ENCODE data around the gene GRAP2.

The GRAP2 gene

DNA sequence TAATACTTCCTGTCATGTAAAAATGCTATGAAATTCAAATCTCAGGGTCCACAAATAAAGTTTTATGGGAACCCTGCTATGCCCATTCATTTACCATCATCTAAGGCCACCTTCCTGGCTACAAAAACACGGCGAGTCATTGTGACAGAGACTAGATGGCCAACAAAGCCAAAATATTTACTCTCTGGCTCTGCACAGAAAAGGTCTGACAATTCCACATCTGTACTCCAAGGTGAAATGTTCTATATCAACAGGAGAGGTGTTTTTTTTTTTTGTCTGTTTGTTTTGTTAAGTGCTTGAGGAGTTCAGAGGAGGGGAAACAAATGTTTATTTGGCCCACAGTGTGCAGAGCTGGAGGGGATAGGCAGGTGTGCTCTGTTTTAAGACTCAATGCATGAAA is 40.7 kb downstream of the GRAP2 start:
- TF ChIP-seq, protein P1, sequence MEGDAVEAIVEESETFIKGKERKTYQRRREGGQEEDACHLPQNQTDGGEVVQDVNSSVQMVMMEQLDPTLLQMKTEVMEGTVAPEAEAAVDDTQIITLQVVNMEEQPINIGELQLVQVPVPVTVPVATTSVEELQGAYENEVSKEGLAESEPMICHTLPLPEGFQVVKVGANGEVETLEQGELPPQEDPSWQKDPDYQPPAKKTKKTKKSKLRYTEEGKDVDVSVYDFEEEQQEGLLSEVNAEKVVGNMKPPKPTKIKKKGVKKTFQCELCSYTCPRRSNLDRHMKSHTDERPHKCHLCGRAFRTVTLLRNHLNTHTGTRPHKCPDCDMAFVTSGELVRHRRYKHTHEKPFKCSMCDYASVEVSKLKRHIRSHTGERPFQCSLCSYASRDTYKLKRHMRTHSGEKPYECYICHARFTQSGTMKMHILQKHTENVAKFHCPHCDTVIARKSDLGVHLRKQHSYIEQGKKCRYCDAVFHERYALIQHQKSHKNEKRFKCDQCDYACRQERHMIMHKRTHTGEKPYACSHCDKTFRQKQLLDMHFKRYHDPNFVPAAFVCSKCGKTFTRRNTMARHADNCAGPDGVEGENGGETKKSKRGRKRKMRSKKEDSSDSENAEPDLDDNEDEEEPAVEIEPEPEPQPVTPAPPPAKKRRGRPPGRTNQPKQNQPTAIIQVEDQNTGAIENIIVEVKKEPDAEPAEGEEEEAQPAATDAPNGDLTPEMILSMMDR (IDR thresholded peaks at IDR 0.05; ENCODE audit: borderline replicate concordance, control extremely low read depth, extremely low read depth, insufficient read depth, missing control alignments) = no peak
- no peak for DNase-seq (ENCODE audit: low spot score)
- in situ Hi-C loops (cut with MboI; ENCODE audit: low sequenced_read_pairs, unreplicated experiment) = loop anchor here (10.0 kb wide), 1 partner anchor 407 kb away; the partner anchor contains the start of gene RPS19BP1

- in situ Hi-C loops (cut with MboI; ENCODE audit: low sequenced_read_pairs, unreplicated experiment) = loop anchor here (10.0 kb wide), 1 partner anchor 408 kb away; the partner anchor contains the start of gene RPS19BP1
- no peak for DNase-seq (ENCODE audit: low spot score)
- TF ChIP-seq, protein P1 (IDR thresholded peaks at IDR 0.05; ENCODE audit: borderline replicate concordance, control extremely low read depth, extremely low read depth, insufficient read depth, missing control alignments) = no peak
These were observed 41.8 kb downstream of the GRAP2 start for GRCh38 chr22:39942439-39943230.

DNA sequence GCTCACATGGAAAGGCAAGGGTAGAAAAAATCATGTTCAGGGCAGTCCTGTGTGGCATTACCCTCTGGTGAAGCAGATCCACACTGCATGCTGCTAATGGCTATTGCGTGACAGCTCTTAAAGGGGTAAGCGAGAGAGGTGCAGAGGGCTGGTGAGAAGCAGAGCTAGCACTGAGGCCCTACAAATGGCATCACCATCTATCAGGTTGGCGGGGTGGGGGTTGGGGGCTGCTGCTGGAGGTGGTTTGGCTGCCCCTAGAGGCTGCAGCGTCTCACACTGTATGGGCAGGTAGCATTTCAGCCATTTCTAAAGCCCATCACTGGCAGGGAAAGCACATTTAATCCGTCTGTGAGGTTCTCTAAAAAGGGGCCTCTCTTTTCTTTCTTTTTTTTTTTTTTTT is 42.5 kb downstream of the GRAP2 start:
- no peak for DNase-seq (ENCODE audit: low spot score)
- in situ Hi-C loops (cut with MboI; ENCODE audit: low sequenced_read_pairs, unreplicated experiment) = loop anchor here (10.0 kb wide), 1 partner anchor 409 kb away; the partner anchor contains the start of gene RPS19BP1
- TF ChIP-seq, protein P1 (IDR thresholded peaks at IDR 0.05; ENCODE audit: borderline replicate concordance, control extremely low read depth, extremely low read depth, insufficient read depth, missing control alignments) = no peak

DNA sequence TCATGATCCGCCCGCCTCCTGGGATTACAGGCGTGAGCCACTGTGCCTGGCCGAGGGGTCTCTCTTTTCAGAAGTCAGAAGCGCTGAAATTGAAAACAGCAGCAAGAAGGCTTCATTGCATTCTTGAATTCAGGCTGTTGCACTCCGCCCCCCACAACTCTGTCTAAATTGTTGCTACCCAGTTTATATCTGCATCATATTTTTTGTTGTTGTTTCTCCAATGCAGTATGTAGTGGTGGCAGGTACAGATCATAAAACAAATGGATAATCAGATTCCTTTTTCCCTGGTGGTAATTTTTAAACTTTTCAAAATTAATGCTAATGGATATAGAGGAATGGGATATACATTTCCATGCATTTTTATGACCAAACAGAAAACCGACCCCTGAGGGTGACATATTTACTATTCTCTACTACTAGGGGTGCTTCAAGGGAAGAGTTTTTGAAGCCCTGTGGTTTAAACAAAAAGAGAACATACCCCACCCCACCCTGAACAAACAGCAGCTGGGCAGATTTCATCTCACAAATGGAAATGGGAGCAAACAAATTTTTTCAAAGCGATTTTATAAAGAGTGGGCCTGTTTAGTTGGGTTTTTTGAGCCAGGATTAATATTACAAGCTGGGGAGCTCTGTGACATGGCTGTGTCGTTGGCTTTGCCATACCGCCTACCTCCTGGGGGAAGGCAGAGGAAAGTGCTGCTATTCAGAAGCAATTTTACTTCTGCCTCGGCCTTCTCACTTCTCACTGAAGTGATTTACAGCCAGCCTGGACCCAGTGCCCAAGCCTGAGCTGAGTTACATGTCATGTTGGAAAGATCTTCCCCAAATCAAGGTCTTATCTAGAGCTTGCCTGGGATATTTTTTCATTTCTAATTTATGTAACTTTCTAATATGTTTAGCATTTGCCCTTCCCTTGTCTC is 43.3 kb downstream of the GRAP2 start:
- in situ Hi-C loops (cut with MboI; ENCODE audit: low sequenced_read_pairs, unreplicated experiment) = loop anchor here (10.0 kb wide), 1 partner anchor 409 kb away; the partner anchor contains the start of gene RPS19BP1
- DNase-seq (ENCODE audit: low spot score) = no peak
- TF ChIP-seq, protein P1 (IDR thresholded peaks at IDR 0.05; ENCODE audit: borderline replicate concordance, control extremely low read depth, extremely low read depth, insufficient read depth, missing control alignments) = no peak

- TF ChIP-seq, protein P1 (IDR thresholded peaks at IDR 0.05; ENCODE audit: borderline replicate concordance, control extremely low read depth, extremely low read depth, insufficient read depth, missing control alignments) = no peak
- no peak for DNase-seq (ENCODE audit: low spot score)
- in situ Hi-C loops (cut with MboI; ENCODE audit: low sequenced_read_pairs, unreplicated experiment) = loop anchor here (10.0 kb wide), 1 partner anchor 411 kb away; the partner anchor contains the start of gene RPS19BP1
These were observed 45.2 kb downstream of the GRAP2 start for GRCh38 chr22:39946126-39946502.
